ENCODE measurements around the gene ZNF41. TPM values are rescaled to one million over a fixed set of nuclear protein-coding genes. Genes with fewer than 3 reads are reported as not detected.

Gene ZNF41
- total and polyA plus RNA-seq, 2 experiments from 2014 or later: 2.0 to 6.3 TPM

- H3K9me3 Mint-ChIP-seq: peaks cover 12% of the 10 kb centered on the region
- TF ChIP-seq ZNF331 (CRISPR knock-in tag; IDR thresholded peaks at IDR 0.05; ENCODE audit: low read depth) (no peak), NANOG (IDR thresholded peaks at IDR 0.05; ENCODE audit: borderline replicate concordance) (no peak), ZNF114 (CRISPR knock-in tag; IDR thresholded peaks at IDR 0.05) (no peak), JUNB (IDR thresholded peaks at IDR 0.05; ENCODE audit: unreplicated experiment) (no peak), POLR2AphosphoS5 (IDR thresholded peaks at IDR 0.05; ENCODE audit: low read depth) (no peak), ETS1 (IDR thresholded peaks at IDR 0.05) (no peak), EZH2 (IDR thresholded peaks at IDR 0.05; ENCODE audit: low read depth, unreplicated experiment) (no peak), ZNF462 (CRISPR knock-in tag; IDR thresholded peaks at IDR 0.05) (no peak), STAT1 (IDR thresholded peaks at IDR 0.05; ENCODE audit: unreplicated experiment) (no peak)
- Histone ChIP-seq H3K79me2 (replicated peaks; ENCODE audit: insufficient read depth) (no peaks in the 10 kb centered on the region), H3K4me2 (no peak overlapping the region), H3K36me3 (ENCODE audit: insufficient read depth) (no peaks in the 10 kb centered on the region), H4K20me1 (replicated peaks; ENCODE audit: insufficient read depth) (no peaks in the 10 kb centered on the region), H3K27ac (ENCODE audit: low read depth) (no peak overlapping the region), H3K27me3 (ENCODE audit: insufficient read depth) (no peaks in the 10 kb centered on the region), H3F3A (replicated peaks; ENCODE audit: low read depth) (no peaks in the 10 kb centered on the region), H3K9me2 (ENCODE audit: insufficient read depth) (no peaks in the 10 kb centered on the region), H3K4me1 (ENCODE audit: insufficient read depth) (no peaks in the 10 kb centered on the region), H3K4me3 (no peak overlapping the region), H2AFZ (no peak overlapping the region)
- H3K27me3 Mint-ChIP-seq (ENCODE audit: insufficient read depth, low read depth, poor library complexity): peaks cover 6% of the 10 kb centered on the region
- H3K4me1 Mint-ChIP-seq: no peaks in the 10 kb centered on the region
- no peak overlapping the region for H3K27ac Mint-ChIP-seq
- no peak for DNase-seq (ENCODE audit: low spot score)
- H3K36me3 Mint-ChIP-seq (ENCODE audit: low read depth): no peaks in the 10 kb centered on the region
- ATAC-seq: no peak
- H3K4me3 Mint-ChIP-seq: no peak overlapping the region
Observed at GRCh38 chrX:47422444-47422843, 60.6 kb downstream of the ZNF41 start.

All from GM23338 (cell line).